GM12892 (cell line): ENCODE measurements around the gene EIF3B.
A peak's percentile ranks its signal among the peaks of the same experiment; 100 is the strongest.

Experiments
- POLR2A ChIP-seq: IDR thresholded peaks from 2 replicates; pipeline ENCODE4 v1.6.1; 2011; ENCODE audit warnings: low read depth, low read length, control low read depth
- TAF1 ChIP-seq: IDR thresholded peaks from 2 replicates; pipeline ENCODE4 v1.6.1; 2011; ENCODE audit warnings: low read depth, mild to moderate bottlenecking, control low read depth, low read length, borderline replicate concordance

DNA sequence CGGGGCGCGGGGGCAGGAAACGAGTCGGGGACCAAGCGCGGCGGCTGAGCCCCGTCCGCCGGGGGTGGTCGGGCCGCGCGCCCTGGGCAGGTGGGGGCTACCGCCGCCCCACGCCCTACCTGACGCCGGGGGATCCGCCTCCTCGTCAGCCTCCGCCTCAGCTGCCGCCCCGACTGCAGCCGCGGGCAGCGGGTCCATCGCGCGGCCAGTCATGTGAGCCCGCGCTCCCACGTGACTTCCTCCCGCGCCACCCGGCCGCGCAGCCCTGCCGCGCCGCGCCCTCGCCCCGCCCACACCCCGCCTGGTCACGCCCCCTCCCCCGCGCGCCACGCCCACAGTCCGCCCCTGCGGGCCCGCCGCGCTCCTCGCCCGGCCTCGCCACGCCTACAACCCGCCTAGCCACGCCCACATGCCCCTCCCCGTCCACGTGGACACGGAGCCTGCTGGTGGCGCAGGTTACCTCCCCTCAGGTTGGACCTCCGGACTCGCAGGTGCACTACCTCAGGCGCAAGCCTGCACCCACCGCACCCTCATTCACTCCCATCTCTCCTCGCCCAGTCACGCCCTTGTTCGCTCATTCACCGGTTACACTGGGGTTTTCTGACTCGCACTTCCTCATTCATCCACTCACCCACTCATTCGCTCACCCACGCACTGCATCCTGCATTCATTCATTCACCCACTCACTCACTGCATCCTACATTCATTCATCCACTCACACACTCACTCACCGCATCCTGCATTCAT lies 40.2 kb upstream of the EIF3B start, which contains the start of gene SNX8:
- TF ChIP-seq POLR2A (peak; percentile 78; the same call in 1 of the 2 replicates), TAF1 (peak; percentile 74; the same call in 1 of the 2 replicates)
